HUES6 (cell line): ENCODE data around the gene ANO10.

Experiments
- H3K27ac ChIP-seq: 2 replicates; pipeline ENCODE4 v1.7.0; 2013; ENCODE audit warnings: low read depth, mild to moderate bottlenecking, low read length, inconsistent platforms
- H3K27me3 ChIP-seq: 2 replicates; pipeline ENCODE4 v1.6.1; 2013; ENCODE audit warnings: low read length; ENCODE audit not compliant: control insufficient read depth, insufficient read depth
- H3K36me3 ChIP-seq: 2 replicates; pipeline ENCODE4 v1.6.1; 2013; ENCODE audit warnings: low read length; ENCODE audit not compliant: control insufficient read depth, insufficient read depth
- H3K4me1 ChIP-seq: 2 replicates; pipeline ENCODE4 v1.6.1; 2013; ENCODE audit warnings: low read length; ENCODE audit not compliant: control insufficient read depth, insufficient read depth
- H3K4me3 ChIP-seq: 2 replicates; pipeline ENCODE4 v1.5.1; 2013; ENCODE audit warnings: low read depth, low read length
- H3K9ac ChIP-seq: one replicate; pipeline ENCODE4 v1.6.1; 2013; ENCODE audit warnings: mild to moderate bottlenecking, low read length
- H3K9me3 ChIP-seq: 2 replicates; pipeline ENCODE4 v1.6.1; 2013; ENCODE audit warnings: low read depth, low read length; ENCODE audit not compliant: control insufficient read depth, insufficient read depth

The ANO10 gene

GRCh38 chr3:43394041-43394554 lies 227.7 kb downstream of the ANO10 start:
- Histone ChIP-seq H3K4me3 (no peak overlapping the region), H3K9me3 (no peaks in the 10 kb centered on the region), H3K9ac (no peak overlapping the region), H3K4me1 (no peaks in the 10 kb centered on the region), H3K36me3 (no peaks in the 10 kb centered on the region), H3K27me3 (no peaks in the 10 kb centered on the region), H3K27ac (no peak overlapping the region)

DNA sequence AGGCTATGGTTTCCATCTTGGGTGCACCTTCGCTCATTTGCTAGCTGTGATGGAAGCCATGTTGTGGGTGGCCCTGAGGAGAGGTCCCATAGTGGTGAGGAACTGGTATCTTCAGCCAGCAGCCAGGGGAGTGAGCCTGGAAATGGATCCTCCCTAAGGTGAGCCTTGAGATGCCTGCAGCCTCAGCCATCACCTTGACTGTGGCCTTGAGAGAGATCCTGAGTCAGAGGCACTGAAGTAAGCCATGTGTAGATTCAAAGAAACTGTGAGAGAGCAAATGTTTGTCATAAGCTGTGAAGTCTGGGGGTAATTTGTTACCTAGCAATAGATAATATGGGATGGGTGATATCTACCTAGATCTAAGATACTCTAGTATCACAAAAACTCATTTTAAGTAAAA lies 230.2 kb downstream of the ANO10 start:
- H3K27me3 ChIP-seq, result no peaks in the 10 kb centered on the region
- H3K9ac ChIP-seq, result no peak overlapping the region
- H3K9me3 ChIP-seq, result no peaks in the 10 kb centered on the region
- peaks cover 5% of the 10 kb centered on the region for H3K4me1 ChIP-seq
- no peak overlapping the region for H3K4me3 ChIP-seq
- no peak overlapping the region for H3K27ac ChIP-seq
- no peaks in the 10 kb centered on the region for H3K36me3 ChIP-seq

DNA sequence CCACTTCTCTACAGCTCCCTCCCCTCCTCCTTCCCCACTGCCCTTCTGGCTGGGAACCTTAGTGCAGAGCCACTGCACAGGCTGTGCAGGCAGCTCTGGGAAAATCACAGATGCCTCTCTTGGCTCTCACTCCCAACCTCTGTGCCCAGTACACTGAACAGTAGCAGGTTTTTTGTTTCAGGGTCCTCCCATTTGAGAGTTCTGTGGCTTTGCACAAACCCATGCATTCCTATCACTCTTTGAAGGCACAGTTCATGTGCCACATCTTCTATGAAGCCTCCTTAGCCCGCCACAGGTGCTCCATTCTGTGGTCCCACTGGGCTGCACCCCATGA lies 231.6 kb downstream of the ANO10 start:
- H3K36me3 ChIP-seq, result no peaks in the 10 kb centered on the region
- no peak overlapping the region for H3K4me3 ChIP-seq
- H3K9me3 ChIP-seq, result 0 out of 2 replicates have a peak, but pooled peaks cover 3% of the 10 kb centered on the region
- no peaks in the 10 kb centered on the region for H3K27me3 ChIP-seq
- H3K4me1 ChIP-seq, result peaks cover 13% of the 10 kb centered on the region
- no peak overlapping the region for H3K27ac ChIP-seq
- H3K9ac ChIP-seq, result no peak overlapping the region

- no peak overlapping the region for H3K9ac ChIP-seq
- H3K36me3 ChIP-seq, result no peaks in the 10 kb centered on the region
- 0 out of 2 replicates have a peak, but pooled peaks cover 3% of the 10 kb centered on the region for H3K9me3 ChIP-seq
- H3K4me1 ChIP-seq, result peaks cover 13% of the 10 kb centered on the region
- H3K27ac ChIP-seq, result no peak overlapping the region
- no peak overlapping the region for H3K4me3 ChIP-seq
- H3K27me3 ChIP-seq, result no peaks in the 10 kb centered on the region
These were observed 232.2 kb downstream of the ANO10 start for GRCh38 chr3:43389388-43390254.

GRCh38 chr3:43388915-43389314 lies 232.9 kb downstream of the ANO10 start:
- Histone ChIP-seq H3K9ac (no peak overlapping the region), H3K36me3 (no peaks in the 10 kb centered on the region), H3K4me3 (no peak overlapping the region), H3K27me3 (no peaks in the 10 kb centered on the region), H3K9me3 (0 out of 2 replicates have a peak, but pooled peaks cover 3% of the 10 kb centered on the region), H3K4me1 (peaks cover 13% of the 10 kb centered on the region), H3K27ac (no peak overlapping the region)

- 0 out of 2 replicates have a peak, but pooled peaks cover 3% of the 10 kb centered on the region for H3K9me3 ChIP-seq
- H3K9ac ChIP-seq, result no peak overlapping the region
- H3K4me1 ChIP-seq, result peaks cover 13% of the 10 kb centered on the region
- H3K36me3 ChIP-seq, result no peaks in the 10 kb centered on the region
- no peak overlapping the region for H3K4me3 ChIP-seq
- no peaks in the 10 kb centered on the region for H3K27me3 ChIP-seq
- H3K27ac ChIP-seq, result no peak overlapping the region
These were observed 233.6 kb downstream of the ANO10 start for GRCh38 chr3:43388175-43388574.

- Histone ChIP-seq H3K9ac (no peak overlapping the region), H3K4me3 (no peak overlapping the region), H3K27ac (no peak overlapping the region), H3K4me1 (peaks cover 7% of the 10 kb centered on the region; the same call in 1 of the 2 replicates), H3K36me3 (no peaks in the 10 kb centered on the region), H3K27me3 (no peaks in the 10 kb centered on the region), H3K9me3 (no peaks in the 10 kb centered on the region)
These were observed 242.5 kb downstream of the ANO10 start for GRCh38 chr3:43379343-43379742.

- Histone ChIP-seq H3K27ac (no peak overlapping the region), H3K9me3 (no peaks in the 10 kb centered on the region), H3K27me3 (no peaks in the 10 kb centered on the region), H3K4me1 (peaks cover 16% of the 10 kb centered on the region), H3K9ac (no peak overlapping the region), H3K4me3 (no peak overlapping the region), H3K36me3 (no peaks in the 10 kb centered on the region)
These were observed 243.5 kb downstream of the ANO10 start for GRCh38 chr3:43378066-43378935.

DNA sequence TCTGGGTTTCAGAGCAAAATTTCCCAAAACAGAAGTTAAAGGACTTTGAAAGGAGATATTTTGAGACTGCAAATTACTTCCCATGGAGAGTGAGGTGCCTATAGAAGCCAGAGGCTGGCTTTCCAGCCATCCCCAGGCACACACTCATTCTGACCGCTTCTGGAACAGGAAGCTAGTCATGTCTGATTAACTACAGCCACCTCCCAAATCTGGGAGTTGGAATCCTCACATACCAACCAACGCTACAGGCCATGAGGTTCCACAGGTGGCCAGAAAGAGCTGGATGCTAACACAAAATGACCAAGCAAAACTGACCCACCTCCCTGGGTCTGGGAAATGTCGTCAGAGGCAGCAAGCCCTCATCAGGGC lies 248.3 kb downstream of the ANO10 start:
- H3K36me3 ChIP-seq, result no peaks in the 10 kb centered on the region
- H3K27ac ChIP-seq, result no peak overlapping the region
- H3K9me3 ChIP-seq, result no peaks in the 10 kb centered on the region
- no peak overlapping the region for H3K9ac ChIP-seq
- no peaks in the 10 kb centered on the region for H3K27me3 ChIP-seq
- peaks cover 28% of the 10 kb centered on the region for H3K4me1 ChIP-seq
- H3K4me3 ChIP-seq, result no peak overlapping the region

DNA sequence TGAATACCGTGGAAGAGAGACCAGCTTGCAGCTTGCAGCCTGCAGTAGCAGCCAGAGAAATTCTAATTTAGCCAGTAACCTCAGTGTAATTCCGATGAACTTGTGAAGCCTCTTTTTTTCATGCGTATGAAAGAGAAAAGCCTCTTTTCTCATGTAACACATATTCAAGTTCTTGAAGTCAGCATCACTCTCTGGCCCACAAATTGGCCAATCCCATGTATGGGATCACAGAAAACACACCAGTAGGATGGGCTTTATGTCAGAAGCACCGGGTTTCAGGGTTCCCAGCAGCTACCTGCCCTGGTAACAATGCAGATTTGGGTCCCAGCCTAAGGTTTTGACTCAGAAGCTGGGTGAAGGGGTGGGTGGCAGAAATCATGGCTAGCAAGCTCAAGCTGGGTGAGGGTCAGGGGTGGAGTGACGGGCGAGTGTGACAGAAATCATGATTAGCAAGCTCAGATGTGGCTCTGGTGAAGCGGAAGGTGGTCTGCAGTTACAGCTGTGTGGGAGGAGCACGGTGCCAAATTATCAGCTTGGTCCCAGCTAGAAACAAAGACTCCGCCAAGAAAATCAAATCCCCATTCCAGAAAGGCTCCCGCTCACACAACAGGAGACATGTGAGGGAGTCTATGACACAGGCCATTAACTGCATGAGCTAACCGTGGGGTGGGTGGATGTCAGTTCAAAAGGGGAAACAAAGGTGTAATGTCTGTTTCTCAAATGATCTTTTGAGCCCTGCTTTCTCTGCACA lies 248.8 kb downstream of the ANO10 start:
- Histone ChIP-seq H3K9ac (no peak overlapping the region), H3K4me1 (peaks cover 24% of the 10 kb centered on the region), H3K36me3 (no peaks in the 10 kb centered on the region), H3K9me3 (no peaks in the 10 kb centered on the region), H3K27me3 (no peaks in the 10 kb centered on the region), H3K27ac (no peak overlapping the region), H3K4me3 (no peak overlapping the region)
